NCI-H2029 treated with DMSO at 0.1 percent for 48 hours (cell line): ENCODE results near the gene CORT.

Experiments used
- DNase-seq: peaks from one replicate; lab custom pipeline; 2025; lab: John Stamatoyannopoulos, UW

CORT gene

GRCh38 chr1:10474613-10475507 lies 25.0 kb downstream of the CORT start, which contains the start of gene PEX14:
TSS of gene PEX14 (plus strand) at chr1:10474950. CDS start at chr1:10474967, 17 bp downstream.
- peak; percentile 79 for DNase-seq

DNA sequence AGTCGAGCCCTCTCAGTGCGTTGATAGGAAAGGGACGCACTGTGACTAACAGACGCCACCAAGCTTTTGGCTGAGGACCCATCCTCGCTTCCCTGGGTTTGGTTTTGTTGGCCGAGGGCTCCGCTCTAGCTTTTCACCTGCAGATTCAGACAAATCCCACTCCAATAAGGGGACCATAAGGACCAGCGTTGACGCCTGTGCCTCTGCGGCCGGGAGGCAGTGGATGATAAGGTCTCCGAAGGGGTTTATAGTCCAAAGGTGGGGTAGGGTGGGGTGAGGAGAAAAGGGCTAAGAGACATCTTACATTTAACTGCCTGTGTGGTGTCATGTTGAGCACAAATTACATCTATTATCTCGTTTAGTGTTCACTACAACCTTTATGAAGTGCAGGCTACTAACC lies 25.7 kb downstream of the CORT start:
- DNase-seq = no peak

DNA sequence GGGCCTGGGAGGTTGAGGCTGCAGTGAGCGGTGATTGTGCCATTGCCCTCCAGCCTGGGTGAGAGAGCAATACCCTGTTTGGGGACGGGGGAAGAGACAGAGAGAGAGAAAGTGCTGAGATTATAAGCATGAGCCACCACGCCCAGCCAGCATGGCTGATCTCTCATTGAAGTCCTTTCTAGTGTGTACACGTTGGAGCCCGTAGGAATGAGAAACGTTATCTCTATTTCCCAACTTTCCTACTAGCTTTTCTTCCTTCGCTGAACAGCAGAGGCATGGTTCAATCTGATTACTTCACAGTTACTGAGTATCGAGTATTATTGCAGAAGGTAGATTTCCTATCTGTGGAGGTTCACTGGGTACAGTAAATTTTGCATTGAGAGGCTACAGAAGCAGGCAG lies 29.5 kb downstream of the CORT start:
- no peak for DNase-seq

GRCh38 chr1:10480614-10481013 lies 30.8 kb downstream of the CORT start:
- no peak for DNase-seq

DNA sequence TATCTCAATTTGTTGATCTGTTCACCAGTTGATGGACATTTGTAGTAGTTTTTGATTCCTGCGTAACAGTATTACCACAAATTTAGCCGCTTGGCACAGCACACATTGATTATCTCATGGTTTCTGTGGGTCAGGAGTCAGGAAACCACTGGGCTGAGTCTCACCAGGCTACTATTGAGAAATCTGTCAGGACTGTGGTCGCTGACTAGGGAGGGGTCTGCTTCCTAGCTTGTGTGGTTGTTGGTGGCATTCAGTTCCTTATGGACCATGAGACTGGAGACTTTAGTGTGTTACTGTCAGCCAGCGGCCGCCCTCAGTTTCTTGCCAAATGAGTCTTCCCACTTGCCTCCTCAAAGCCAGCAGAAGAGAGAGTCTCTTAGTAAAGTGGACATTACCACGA lies 34.7 kb downstream of the CORT start:
- no peak for DNase-seq

DNA sequence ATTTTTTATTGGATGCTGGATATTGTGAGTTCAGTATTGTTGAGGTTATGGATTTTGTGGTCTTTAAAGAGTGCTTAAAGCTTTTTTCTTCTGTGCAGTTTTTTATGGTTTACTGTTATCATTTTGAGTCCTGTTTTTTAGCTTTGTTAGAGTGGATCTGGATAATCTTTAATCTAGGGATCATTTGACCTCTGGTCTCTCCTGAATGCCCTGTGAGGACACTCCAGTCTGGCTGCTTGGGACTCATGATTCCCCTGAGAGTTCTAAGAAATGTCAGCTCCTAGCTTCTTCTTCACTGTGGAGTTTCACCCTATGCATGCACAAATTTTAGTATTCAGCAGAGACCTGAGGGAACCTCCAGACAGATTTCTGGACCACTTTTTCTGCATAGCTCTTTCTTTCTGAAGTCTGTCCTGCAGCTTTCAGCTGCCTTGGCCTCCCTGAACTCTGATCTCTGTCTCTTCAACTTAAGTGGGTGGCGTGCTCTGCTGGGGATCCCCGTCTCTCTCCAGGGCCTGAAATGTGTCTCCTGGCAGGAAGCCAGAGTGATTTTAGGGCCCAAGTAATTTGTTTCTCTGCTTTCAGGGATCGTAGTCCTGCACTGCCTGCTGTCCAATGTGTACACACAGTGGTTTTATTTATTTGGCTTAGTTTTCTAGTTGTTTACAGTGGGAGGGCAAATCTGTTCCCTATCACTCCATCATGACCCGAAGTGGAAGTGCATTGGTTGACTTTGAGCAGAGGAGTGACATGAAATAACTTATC lies 39.6 kb downstream of the CORT start:
- no peak for DNase-seq

DNA sequence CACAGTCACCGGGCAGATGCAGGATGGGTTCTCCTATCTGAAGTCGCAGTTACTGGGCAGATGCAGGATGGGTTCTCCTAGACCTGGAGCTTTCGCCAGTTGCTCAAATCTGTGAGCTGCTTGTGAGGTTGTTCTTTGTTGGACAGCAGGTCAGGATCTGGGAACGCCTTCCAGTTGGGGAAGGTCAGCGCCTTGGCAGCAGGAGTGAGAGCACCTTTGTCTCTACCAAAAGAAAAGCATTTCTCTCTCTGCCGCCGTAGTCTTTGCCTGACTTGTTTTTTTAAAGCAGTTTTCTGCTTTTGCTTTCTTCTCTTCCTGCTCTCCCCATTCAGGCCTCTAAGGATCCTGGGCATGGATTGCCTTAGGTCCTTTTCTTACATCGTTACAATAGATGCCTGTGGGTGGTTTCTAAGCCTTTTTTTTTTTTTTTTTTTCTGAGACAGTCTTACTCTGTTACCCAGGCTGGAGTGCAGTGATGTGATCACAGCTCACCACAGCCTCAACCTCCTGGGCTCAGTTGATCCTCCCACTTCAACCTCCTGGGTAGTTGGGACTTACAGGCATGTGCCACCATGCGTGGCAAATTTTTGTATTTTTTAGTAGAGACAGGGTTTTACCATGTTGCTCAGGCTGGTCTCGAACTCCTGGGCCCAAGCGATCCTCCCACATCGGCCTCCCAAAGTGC lies 40.6 kb downstream of the CORT start:
- no peak for DNase-seq

DNA sequence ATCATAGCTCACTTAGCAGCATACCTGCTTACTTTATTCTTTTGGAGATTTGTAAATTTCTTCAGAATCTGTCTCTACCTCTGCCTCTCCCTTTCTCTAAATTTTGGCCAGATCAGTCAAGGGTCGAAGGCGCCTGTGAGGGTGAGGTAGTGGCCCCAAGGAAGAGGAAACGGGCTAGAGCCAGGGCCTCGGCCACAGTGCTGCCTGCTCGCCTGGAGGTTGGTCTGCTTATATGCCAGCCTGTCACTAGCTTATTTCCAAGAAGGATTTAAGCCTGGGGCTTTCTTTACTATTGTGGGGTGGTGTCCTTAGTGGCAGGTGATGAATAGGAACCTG lies 44.6 kb downstream of the CORT start:
- DNase-seq = no peak

GRCh38 chr1:10494754-10495474 lies 45.1 kb downstream of the CORT start:
- DNase-seq = peak; percentile 47

DNA sequence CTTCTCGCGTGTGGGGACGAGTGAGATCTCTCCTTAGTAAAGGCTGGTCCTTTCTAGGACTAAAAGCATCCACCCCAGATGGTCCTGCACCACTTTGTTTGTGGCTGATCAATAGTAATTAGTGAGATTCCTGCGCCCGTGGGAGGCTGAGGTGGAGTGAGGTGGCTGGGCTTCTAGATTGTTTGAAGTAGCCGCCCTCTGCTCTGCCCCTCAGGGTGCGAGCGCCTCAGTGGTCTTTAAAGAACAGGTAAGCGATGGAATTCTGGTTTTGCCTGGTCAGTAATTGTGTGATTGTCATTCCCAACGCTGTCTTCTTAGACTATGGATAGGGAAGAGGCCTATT lies 45.6 kb downstream of the CORT start:
- DNase-seq = no peak

DNA sequence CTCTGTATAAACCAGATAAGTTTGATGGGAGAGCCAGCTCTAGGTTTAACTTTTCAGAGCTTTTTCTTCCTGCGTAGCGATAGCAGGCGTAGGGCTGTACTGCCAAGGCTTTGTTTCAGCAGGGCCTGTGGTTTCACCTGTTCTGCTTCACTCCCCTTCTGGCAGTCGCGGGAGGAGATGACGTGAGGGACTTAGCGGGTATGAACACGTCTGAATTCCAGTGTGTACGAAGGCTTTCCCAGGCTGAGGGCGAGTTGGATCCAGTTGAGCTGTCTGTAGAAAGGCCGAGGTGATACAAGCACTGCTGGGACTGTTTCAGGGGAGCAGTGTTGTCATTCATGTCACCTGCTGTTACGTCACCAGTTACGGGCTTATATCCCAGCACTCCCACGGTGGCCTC lies 46.1 kb downstream of the CORT start:
- DNase-seq = no peak

DNA sequence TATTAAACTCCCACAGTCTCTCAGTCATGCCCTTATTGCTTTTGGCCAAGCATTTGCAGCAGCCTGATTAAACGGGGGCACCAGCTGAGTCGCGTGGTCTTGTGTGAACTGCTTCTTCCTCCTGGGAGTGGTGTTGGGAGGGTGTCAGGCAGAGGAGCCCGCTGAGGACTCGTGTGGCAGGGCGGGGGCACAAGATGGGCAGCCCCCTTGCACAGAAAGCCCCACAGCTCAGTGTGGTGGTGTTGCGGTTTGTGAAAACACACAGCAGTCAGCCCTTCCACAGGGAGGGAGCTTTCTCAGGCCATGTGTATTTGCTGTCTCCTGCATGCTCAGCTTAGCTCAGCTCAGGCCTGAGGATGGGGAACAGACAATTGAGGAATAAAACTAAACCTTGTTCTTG lies 47.3 kb downstream of the CORT start:
- no peak for DNase-seq

DNA sequence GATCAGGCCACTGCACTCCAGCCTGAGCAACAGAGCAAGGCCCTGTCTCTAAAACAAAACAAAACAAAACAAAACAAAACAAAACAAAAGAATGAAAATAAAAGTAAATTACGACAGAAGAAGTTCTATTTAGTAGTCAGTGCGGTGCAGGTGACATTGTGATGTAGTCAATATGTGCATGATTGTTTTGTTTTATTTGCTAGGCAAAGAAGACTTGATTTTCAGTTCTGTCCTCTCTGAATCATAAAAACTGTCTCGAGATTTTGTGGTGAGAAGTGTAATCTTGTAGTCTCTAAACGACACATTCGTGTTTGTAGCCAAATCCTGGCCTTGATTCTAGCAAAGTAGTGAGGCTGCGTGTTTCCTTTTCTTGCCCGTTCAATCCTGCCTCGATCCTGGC lies 48.4 kb downstream of the CORT start:
- DNase-seq = no peak
